GM19397 (cell line): ENCODE results near the gene TLE2.
A peak's percentile ranks its signal among the peaks of the same experiment; 100 is the strongest.

Experiments used
- ATAC-seq: cut with Tn5 transposase; IDR thresholded peaks from one replicate; pipeline ENCODE4 v1.9.1; 2021; ENCODE audit warnings: mild to moderate bottlenecking, moderate library complexity; ENCODE audit not compliant: unreplicated experiment

The TLE2 gene

GRCh38 chr19:2962018-2962670 lies 66.9 kb downstream of the TLE2 start:
- no peak for ATAC-seq

DNA sequence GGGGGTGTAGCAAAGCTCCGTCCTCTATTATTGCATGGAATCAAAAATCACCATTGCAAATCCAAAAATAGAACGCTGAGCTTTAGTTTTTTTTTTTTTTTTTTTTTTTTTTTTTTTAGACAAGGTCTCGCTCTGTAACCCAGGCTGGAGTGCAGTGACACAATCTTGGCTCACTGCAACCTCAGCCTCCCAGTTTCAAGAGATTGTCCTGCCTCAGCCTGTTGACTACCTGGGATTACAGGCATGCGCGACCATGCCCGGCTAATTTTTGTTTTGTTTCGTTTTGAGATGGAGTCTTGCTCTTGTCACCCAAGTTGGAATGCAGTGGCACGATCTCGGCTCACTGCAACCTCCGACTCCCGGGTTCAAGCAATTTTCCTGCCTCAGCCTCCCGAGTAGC lies 69.0 kb downstream of the TLE2 start:
- ATAC-seq, result no peak

DNA sequence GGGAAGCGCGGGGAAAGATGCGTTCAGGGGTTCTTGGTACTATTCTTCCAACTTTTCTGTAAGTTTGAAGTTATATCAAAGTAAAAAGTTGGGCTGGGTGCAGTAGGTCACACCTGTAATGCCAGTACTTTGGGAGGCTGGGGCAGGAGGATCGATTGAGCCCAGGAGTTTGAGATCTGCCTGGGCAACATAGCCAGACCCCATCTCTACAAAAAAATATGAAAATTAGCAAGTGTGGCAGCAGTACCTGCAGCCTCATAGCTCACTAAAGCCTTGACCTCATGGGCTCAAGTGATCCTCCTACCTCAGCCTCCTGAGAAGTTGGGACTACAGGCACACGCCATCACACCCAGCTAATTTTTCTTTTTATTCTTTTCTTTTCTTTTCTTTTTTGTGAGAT lies 71.9 kb downstream of the TLE2 start:
- ATAC-seq, result no peak

GRCh38 chr19:2952953-2953481 lies 76.1 kb downstream of the TLE2 start:
- no peak for ATAC-seq

DNA sequence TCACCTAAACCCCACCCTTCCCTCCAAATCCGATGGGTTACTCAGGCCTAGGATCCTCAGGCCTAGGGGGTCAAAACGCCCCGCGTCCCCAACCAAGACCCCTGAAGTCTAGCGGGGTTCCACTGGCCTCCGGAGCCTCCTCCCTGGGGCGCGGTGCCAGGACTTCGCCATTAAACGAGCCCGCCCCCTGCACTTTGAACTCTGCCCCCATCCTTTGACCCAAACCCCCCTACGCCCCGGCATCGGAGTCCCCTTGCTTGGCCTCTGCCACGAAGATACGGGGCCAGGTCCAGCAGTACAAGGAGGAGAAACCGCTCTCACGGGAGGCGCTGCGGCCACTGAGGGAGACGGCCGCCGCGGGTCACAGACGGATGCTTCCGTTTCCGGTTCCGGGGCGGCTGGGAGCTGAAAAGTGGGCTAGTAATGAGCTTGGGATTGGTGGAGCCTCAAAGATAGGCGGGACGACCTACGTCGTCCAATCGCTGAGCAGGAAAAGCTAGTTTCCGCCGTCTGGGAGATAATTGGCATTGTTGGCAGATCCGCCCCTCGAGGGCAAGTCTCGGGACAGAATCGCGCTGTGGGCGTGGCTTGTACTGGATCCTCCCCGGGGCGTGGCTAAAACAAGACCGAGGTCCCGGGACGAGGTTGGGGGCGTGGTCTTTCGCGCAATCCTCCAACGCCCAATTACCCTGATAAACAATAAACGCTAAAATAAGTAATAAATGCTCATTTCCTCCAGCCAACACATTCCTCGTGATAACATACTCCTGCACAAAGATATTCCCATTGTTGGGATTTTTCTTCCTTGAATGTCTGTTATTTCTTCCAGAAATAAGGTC lies 78.6 kb downstream of the TLE2 start:
- ATAC-seq, result peak; percentile 94

- peak; percentile 1 for ATAC-seq
Observed at GRCh38 chr19:2949939-2950285, 79.2 kb downstream of the TLE2 start.
